Measurements from ENCODE around the gene NAPG.
A peak's percentile ranks its signal among the peaks of the same experiment; 100 is the strongest.
"Not testable (repeated sequence)": the region's sequence is repeated elsewhere in the genome, so short reads cannot be mapped to it uniquely, and the experiment has no call there.

The NAPG gene

DNA sequence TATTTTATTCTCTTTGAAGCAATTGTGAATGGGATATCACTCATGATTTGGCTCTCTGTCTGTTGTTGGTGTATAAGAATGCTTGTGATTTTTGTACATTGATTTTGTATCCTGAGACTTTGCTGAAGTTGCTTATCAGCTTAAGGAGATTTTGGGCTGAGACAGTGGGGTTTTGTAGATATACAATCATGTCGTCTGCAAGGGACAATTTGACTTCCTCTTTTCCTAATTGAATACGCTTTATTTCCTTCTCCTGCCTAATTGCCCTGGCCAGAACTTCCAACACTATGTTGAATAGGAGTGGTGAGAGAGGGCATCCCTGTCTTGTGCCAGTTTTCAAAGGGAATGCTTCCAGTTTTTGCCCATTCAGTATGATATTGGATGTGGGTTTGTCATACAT lies 48.6 kb downstream of the NAPG start:
- not testable (repeated sequence) for FAIRE-seq; DNase-seq (ENCODE audit: insufficient read length, low spot score)

DNA sequence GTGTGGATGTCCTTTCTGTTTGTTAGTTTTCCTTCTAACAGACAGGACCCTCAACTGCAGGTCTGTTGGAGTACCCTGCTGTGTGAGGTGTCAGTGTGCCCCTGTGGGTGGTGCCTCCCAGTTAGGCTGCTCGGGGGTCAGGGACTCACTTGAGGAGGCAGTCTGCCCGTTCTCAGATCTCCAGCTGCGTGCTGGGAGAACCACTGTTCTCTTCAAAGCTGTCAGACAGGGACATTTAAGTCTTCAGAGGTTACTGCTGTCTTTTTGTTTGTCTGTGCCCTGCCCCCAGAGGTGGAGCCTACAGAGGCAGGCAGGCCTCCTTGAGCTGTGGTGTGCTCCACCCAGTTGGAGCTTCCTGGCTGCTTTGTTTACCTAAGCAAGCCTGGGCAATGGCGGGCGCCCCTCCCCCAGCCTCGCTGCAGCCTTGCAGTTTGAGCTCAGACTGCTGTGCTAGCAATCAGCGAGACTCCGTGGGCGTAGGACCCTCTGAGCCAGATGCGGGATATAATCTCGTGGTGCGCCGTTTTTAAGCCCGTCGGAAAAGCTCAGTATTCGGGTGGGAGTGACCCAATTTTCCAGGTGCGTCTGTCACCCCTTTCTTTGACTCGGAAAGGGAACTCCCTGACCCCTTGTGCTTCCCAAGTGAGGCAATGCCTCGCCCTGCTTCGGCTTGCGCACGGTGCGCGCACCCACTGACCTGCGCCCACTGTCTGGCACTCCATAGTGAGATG lies 52.2 kb downstream of the NAPG start:
- FAIRE-seq; DNase-seq (ENCODE audit: insufficient read length, low spot score): not testable (repeated sequence)

DNA sequence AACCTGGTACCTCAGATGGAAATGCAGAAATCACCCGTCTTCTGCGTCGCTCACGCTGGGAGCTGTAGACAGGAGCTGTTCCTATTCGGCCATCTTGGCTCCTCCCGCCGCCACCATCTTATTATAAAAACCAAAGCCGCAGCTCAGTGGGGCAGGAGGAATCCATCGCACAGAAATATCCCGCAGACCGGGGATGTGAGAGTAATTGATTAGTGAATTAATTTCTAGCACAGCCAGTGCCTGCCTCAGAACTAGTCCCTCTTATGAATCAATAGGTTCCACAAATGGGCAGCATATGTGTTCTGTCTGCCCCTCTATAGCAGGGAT lies 52.7 kb downstream of the NAPG start:
- DNase-seq (ENCODE audit: insufficient read length, low spot score); FAIRE-seq: not testable (repeated sequence)

DNA sequence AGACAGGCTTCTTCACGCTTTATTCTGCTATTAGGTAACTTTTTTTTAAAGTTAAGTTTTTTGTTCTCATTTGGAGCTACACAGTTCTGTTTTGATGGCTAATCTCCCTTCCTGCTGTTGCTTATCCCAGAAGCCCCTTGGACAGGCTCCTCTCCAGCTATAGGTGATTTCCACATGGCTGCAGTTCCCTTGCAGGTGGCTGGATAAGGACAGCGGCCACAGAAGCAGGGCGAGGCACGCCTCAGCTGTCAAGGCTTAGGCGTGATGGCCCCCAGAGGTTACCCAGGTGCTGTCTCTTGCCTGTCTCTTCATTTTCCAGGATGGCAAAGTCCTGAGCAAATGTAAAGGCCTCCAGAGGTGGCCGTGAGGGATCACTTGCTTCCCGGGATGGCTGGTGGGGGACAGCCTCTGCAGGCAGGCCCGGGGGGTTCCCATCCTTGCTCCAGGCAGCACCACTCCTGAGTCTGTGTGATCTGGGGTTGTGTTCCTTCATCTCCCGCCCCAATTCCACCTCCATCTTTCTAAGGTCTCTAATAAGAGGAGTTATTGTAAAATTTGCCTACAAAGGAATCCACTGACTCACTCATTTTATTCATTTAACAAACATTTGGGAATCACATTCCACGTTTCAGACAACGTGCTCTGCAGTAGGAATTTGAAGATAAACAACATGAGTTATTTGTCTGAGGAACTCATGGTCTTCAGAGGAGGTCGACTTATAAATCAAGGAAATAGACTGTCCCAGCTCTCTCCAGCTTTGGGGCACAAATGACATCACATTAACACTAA lies 53.4 kb downstream of the NAPG start:
- FAIRE-seq (no peak), DNase-seq (ENCODE audit: insufficient read length, low spot score) (peak; percentile 32)

DNA sequence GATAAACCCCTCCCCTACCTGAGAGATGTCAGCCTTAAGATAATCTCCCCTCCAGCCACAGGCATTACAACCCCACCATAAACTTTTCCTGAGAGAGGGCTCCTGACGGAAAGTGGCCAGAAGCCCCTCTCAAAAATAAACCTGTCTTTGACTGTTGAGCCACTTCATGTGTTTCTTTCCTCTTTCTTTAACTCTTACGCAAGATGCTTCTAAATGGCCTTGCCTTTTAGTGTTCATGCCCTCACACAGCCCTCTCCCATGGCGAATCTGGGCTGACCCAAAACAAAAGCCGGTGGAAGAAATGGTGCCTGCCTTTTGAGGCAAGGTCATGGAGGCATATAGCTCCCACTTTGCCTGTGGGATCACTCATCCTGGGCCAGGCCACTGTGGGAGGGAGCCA lies 54.4 kb downstream of the NAPG start:
- FAIRE-seq = no peak
- no peak for DNase-seq (ENCODE audit: insufficient read length, low spot score)

DNA sequence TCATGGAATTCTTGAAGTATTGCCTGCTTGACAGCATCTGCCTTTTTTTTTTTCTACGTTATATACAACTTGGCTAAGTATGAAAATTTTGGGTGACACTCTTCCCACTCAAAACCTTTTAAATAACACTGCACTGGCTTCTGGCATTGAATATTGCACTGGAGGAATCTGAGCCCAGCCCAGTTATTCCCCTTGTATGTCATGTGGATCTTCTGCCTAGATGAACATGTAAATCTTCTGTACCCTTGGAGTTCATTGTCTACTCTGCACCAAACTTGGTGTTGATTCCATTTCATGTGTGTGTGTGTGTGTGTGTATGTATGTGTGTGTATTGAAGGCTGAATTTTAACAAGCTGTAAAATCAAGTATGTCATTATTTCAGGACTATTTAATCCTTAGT lies 59.4 kb downstream of the NAPG start:
- DNase-seq (ENCODE audit: insufficient read length, low spot score) = no peak
- FAIRE-seq = no peak

DNA sequence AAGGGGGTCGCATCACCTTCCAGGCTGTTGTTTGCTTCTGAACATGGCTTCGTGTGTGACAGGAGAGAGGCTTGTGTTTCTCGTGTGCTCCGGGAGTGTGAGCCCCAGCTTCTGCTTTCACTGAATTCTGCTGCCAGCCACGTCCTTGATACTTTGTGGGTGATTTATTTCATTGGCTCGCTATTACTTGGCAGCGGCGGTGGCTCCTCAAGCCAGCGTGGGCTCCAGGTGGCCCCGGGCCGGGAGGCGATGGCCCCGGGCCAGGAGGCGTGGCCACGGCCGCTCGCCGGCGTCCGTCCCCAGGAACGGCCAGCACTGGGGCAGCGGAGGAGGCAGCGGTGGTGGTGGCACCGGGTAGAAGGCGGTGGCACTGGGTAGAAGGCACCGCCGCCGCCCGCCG lies 63.1 kb downstream of the NAPG start:
- FAIRE-seq (no peak), DNase-seq (ENCODE audit: insufficient read length, low spot score) (no peak)

DNA sequence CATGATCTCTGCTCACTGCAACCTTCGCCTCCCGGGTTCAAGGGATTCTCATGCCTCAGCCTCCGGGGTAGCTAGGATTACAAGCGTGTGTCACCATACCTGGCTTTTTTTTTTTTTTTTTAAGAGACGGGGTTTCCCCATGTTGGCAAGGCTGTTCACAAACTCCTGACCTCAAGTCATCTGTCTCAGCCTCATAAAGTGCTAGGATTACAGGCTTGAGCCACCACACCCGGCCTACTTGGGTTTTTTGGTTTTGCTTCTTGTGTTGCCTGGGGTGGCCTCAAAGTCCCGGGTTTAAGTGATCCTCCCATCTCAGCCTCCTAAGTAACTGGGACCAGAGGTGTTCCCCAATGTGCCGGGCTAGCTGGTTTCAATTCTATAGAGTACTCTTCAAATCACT lies 64.6 kb downstream of the NAPG start:
- FAIRE-seq = no peak
- DNase-seq (ENCODE audit: insufficient read length, low spot score) = no peak

DNA sequence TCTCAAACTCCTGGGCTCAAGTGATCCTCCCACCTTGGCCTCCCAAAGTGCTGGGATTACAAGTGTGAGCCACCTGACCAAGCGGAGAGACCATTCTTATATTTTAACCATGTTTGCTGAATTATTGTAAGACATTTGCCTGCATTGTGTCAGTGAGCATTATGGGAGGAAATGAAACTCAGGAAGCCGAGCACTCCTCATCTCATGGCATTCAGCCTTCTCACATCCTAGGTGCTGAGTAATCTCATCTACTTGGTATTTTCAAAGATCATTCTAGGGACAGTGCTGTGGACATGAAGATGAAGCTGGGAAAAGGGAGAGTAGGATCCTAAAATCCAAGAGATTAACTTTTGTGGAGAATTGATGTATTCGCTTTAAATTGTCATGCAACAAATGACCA lies 66.1 kb downstream of the NAPG start:
- FAIRE-seq (no peak), DNase-seq (ENCODE audit: insufficient read length, low spot score) (no peak)

DNA sequence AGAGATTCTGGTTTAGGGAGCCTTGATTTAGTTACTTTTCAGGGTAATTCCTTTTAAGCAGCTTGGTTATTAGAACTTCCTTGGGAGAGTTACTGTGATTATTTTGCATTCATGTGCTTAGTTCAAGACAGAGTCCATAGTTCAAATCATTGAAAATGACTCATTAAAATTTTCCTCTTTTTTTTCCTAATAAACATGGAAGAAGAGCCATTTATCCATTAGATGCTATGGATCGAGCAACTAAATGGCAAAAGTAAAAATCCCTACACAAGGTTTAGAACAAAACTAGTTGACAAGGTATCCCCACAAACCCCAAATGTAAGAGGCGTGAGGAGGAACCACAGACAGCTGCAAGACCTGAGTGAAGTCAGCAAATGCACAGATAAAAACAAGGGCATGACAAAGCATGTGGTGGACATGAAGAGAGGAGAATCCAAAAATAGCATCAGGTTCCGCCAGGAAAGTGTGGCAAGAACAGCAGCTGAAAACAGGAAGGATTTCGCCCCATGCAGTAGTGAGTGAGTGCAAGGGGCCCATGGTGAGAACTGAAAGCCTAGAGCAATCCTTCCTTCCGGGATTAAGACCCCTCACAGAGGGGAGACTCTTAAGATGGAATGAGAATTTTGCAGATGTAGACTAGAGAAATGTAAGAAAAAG lies 67.7 kb downstream of the NAPG start:
- not testable (repeated sequence) for DNase-seq (ENCODE audit: insufficient read length, low spot score); FAIRE-seq

DNA sequence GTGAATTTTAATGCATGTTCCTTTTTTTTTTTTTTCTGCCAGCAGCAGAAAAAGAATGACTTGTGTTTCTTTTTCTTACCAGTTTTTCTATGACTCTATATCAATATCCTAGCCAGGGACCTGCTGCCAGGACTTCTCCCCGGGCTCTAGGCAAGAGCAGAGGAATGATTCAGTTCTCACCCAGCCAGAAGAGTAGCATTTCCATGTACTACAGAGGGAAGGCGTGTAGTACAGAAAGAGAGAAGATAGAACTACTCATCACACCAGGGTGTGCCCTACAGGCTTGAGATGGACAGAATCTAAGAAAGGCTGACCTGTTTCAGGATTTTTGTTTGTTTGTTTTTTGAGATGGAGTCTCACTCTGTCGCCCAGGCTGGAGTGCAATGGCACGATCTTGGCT lies 70.1 kb downstream of the NAPG start:
- not testable (repeated sequence) for DNase-seq (ENCODE audit: insufficient read length, low spot score); FAIRE-seq

DNA sequence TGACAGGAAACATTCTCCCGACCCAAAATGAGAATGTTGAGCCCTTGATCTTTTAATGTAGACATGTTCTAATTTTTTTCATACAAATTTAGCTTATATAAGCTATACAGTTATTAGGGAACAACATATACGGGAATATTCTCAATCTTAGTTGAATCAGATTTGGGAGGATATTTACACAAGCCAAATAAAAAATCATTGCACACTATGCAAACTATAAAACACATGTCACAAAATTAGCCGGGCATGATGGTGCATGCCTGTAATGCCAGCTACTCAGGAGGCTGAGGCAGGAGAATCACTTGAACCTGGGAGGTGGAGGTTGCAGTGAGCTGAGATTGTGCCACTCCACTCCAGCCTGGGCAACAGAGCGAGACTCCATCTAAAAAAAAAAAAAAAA lies 71.9 kb downstream of the NAPG start:
- DNase-seq (ENCODE audit: insufficient read length, low spot score); FAIRE-seq: not testable (repeated sequence)

DNA sequence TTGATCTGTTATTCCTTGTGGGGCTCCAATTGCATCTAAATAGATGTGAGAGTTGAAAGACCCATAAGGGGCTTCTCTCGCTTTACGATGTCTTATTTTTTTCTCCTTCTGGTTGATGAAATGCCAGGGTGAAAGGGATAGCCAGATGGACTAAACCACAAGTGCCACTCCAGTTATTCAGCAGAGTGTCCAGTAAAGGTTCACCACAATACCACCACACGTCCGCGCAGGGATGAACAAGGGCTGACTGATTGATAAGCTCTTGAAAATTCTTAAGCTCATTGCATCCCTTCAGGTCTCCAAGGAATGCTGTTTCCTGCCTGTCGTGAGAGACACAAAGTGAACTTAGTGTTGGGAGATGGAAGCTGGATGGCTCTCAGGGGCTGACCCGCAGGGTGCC lies 74.9 kb downstream of the NAPG start:
- DNase-seq (ENCODE audit: insufficient read length, low spot score); FAIRE-seq: not testable (repeated sequence)

All from HTR-8/SVneo (cell line).